ENCODE results near the gene SETD1B. TPM values are rescaled to one million over a fixed set of nuclear protein-coding genes. Genes with fewer than 3 reads are reported as not detected.

Gene SETD1B
- total RNA-seq, 1 experiment from 2014 or later: 2.4 TPM

DNA sequence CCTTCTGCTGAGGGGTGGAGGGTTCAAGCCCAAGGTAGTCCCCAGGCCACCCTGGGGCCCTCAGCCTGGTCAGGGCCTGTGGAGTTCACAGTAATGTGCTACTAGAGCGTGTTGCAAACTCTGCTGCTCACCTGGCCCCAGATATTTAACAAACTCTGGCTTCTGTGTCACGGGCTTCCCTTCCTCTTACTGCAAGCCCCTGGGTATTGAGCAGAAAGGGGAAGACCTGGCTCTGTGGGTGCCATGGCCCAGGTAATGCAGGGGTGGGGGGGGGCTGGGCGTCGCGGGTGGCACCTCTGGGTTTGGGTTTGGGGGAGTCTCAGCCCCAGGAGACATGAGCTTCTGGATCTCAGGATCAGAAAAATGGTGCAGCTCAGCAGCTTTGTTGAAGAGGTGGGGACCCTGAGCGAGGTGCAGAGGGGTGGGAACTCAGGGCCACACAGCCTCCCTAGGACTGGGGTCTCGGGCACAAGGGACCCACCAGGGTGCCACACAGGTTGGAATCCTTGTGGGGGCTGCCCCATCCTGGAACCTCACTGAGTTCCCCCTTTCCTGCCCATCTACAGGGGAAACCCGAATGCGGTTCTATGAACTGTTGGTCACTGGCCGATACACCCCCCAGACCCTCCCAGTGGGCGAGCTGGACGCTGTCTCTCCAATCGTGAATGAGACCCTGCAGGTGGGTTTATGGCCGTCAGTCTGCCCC, 4.0 kb downstream of the SETD1B start:
- DNase-seq (ENCODE audit: low spot score): no peak

GRCh38 chr12:121808623-121809022, 4.8 kb downstream of the SETD1B start:
- no peak for DNase-seq (ENCODE audit: low spot score)

GRCh38 chr12:121809712-121810116, 5.9 kb downstream of the SETD1B start:
- DNase-seq (ENCODE audit: low spot score): no peak

DNA sequence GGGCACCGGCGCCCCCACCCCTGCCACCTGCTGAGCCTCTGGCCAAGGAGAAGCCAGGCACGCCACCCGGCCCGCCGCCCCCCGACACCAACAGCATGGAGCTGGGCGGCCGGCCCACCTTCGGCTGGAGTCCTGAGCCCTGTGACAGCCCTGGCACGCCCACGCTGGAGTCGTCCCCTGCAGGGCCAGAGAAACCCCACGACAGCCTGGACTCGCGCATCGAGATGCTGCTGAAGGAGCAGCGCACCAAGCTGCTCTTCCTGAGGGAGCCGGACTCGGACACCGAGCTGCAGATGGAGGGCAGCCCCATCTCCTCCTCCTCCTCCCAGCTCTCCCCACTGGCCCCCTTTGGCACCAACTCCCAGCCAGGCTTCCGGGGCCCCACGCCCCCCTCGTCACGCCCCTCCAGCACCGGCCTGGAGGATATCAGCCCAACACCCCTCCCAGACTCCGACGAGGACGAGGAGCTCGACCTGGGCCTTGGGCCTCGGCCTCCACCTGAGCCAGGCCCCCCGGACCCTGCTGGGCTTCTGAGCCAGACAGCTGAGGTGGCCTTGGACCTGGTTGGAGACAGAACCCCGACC, 6.5 kb downstream of the SETD1B start:
- no peak for DNase-seq (ENCODE audit: low spot score)

DNA sequence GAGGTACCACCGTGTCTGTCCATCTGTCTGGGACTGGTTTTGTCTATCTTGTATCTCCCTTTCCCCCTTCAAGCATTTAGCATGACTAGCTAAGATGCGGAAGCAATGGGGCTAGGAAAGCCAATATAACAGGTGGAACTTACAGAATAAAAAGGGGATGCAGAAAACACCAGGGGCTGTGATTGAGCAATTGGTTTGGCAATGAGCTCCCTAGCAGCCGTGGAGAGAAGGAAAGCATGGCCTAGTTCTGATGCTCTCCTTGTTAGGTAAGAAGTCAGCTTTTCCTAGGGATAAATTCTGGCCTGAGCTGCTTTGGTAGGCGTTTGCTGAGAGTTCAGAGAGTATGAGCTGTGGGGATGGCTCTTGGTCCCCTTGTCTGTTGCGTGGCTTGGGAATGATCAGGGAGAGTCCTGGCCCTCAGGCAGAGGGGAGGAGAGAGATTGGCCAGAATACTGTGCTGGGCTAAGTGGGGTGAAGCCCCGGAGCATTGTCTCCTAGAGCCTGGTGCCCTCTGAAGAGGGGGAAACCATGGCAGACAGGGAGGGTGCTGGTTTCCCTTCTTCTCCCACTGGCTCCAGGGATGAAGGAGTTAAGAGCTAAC, 7.1 kb downstream of the SETD1B start:
- no peak for DNase-seq (ENCODE audit: low spot score)

GRCh38 chr12:121811434-121812319, 7.9 kb downstream of the SETD1B start:
- peak; percentile 39 for DNase-seq (ENCODE audit: low spot score)

GRCh38 chr12:121812320-121812871, 8.6 kb downstream of the SETD1B start:
- peak; percentile 53 for DNase-seq (ENCODE audit: low spot score)

GRCh38 chr12:121812921-121813896, 9.4 kb downstream of the SETD1B start:
- no peak for DNase-seq (ENCODE audit: low spot score)

DNA sequence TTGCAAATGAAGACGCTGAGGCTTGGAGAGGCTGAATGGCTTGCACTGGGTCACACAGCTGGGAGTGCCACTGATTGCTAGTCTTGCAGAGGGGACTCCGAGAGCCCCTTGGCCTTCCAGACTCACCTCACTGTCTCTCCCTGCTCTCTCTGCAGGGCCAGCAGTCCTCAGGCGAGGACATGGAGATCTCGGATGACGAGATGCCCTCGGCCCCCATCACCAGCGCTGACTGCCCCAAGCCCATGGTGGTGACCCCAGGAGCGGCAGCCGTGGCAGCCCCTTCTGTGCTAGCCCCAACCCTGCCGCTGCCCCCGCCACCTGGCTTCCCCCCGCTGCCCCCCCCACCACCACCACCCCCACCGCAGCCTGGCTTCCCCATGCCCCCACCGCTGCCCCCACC, 10.1 kb downstream of the SETD1B start:
- DNase-seq (ENCODE audit: low spot score): no peak

- DNase-seq (ENCODE audit: low spot score): no peak
Measured at GRCh38 chr12:121814429-121815119, 10.8 kb downstream of the SETD1B start.

DNA sequence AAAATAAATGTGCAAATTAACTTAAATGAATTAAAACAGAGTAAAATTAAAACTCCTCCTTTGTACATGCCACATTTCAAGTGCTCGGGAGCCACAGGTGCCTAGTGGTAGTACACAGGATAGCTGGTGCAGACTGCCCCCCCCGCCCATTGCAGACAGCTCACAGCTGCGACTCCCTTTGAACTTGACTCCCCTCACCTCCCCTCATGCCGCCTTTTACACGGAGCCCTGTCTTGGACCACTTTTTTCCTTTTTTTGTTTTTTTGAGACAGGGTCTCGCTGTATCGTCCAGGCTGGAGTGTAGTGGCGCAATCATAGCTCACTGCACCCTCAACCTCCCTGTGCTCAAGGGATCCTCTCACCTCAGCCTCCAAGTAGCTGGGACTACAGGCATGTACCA, 11.5 kb downstream of the SETD1B start:
- DNase-seq (ENCODE audit: low spot score): no peak

DNA sequence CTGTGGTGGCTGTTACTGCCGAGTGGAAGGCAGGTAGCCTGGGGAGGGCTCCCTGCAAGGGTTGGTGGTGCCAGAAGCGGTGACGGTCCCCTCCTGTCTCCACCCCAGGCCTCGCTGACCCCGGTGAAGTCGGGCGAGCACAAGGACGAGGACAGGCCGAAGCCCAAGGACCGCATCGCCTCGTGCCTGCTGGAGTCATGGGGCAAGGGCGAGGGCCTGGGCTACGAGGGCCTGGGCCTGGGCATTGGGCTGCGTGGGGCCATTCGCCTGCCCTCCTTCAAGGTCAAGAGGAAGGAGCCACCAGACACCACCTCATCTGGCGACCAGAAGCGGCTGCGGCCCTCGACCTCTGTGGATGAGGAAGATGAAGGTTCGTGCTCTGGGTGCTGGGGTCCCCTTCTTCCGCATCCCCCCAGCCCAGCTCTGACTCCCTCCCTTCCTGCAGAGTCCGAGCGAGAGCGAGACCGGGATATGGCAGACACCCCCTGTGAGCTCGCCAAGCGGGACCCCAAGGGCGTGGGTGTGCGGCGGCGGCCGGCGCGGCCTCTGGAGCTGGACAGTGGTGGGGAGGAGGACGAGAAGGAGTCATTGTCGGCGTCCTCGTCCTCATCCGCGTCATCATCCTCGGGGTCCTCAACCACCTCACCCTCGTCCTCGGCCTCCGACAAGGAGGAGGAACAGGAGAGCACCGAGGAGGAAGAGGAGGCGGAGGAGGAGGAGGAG, 13.3 kb downstream of the SETD1B start:
- DNase-seq (ENCODE audit: low spot score): no peak

GRCh38 chr12:121817648-121818043, 13.8 kb downstream of the SETD1B start:
- DNase-seq (ENCODE audit: low spot score): no peak

DNA sequence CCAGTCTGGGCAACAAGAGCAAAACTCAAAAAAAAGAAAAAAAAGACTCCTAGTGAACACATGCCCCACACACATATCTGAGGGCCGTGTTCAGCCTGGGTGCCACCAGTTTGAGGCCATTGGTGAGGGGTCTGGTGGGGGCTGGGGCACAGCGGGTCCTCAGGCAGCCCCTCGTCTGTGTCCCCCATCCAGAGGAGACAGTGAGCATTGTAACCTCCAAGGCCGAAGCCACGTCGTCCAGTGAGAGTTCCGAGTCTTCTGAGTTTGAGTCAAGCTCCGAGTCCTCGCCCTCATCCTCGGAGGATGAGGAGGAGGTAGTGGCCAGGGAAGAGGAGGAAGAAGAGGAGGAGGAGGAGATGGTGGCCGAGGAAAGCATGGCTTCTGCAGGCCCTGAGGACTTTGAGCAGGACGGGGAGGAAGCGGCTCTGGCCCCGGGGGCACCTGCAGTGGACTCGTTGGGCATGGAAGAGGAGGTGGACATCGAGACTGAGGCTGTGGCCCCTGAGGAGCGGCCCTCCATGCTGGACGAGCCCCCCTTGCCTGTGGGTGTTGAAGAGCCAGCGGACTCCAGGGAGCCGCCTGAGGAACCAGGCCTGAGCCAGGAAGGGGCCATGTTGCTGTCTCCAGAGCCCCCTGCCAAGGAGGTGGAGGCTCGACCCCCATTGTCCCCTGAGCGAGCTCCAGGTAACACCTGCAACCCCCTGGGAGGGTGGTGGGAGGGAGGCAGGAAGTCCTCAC, 15.6 kb downstream of the SETD1B start:
- no peak for DNase-seq (ENCODE audit: low spot score)

DNA sequence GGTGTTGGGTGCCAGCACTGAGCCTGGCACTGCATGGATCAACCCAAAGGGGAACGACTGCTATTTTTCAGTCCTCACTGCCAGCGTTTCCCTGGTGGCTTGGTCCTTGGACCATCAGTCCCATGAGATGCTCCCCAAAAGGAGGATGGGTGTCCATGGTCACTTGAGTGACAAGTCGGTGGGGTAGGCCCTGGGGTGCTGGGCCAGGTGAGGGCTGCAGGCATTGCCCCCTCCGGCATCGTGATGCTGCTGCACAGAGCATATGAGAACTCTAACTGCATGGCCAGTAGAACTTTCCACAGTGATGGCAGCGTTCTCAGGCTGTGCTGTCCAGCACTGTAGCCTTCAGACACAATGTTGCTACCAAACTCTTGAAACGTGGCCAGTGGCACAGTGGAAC, 16.2 kb downstream of the SETD1B start:
- no peak for DNase-seq (ENCODE audit: low spot score)

- DNase-seq (ENCODE audit: low spot score): no peak
Measured at GRCh38 chr12:121822393-121823100, 18.7 kb downstream of the SETD1B start.

GRCh38 chr12:121823101-121823726, 19.4 kb downstream of the SETD1B start:
- no peak for DNase-seq (ENCODE audit: low spot score)

GRCh38 chr12:121823727-121824115, 19.9 kb downstream of the SETD1B start:
- no peak for DNase-seq (ENCODE audit: low spot score)
